GM18909 (cell line): ENCODE data around the gene NHEJ1.
"Not testable (repeated sequence)": the region's sequence is repeated elsewhere in the genome, so short reads cannot be mapped to it uniquely, and the experiment has no call there.

Experiments
- ATAC-seq: cut with Tn5 transposase; IDR thresholded peaks from one replicate; pipeline ENCODE4 v1.9.1; 2021; ENCODE audit warnings: mild to moderate bottlenecking; ENCODE audit not compliant: unreplicated experiment, poor library complexity

Gene NHEJ1, protein sequence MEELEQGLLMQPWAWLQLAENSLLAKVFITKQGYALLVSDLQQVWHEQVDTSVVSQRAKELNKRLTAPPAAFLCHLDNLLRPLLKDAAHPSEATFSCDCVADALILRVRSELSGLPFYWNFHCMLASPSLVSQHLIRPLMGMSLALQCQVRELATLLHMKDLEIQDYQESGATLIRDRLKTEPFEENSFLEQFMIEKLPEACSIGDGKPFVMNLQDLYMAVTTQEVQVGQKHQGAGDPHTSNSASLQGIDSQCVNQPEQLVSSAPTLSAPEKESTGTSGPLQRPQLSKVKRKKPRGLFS

DNA sequence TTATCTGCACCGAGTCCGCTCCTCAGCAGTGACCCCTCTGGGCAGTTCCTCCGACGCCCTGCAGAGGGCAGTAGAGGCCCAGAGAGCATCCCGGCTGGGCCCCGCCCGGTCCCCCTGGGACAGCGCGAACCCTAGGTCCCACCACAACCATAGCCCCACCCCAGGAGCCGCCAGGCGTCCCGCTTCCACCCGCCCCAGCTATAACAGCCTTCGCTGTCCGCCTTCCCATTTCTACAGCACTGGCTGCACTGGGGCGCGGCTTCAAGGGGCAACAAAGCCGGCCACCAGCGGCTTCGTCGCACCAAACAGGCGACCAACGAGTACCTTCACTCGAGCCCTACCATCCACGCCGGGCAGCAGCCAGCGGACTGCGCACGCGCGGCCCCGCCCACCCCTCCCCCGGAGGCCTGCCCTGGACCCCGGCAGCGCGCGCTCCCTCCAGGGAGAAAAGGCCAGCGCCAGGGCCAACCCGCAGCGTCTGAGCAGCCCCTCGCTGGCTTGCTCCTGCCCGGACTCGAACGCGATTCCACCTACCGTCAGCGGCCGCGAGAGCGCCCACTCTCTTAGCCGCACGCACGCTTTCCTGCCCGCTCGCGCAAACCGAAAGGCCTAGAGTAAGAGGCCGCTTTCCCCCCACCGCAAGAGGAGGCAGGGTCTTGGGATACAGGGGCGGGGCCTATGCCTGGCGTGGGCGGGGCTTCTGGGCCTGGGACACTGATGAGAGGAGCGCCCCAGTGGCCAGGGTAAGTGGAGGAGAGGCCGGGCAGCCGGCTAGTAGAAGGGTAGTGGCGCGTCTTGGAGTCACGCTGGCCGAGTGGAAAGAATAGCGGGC lies at the start of gene NHEJ1:
TSS of gene NHEJ1 (minus strand) at position 630 of the 832 bp plus-strand sequence. CDS start 2,453 bp downstream, outside the sequence.
- ATAC-seq: peak; percentile 84

DNA sequence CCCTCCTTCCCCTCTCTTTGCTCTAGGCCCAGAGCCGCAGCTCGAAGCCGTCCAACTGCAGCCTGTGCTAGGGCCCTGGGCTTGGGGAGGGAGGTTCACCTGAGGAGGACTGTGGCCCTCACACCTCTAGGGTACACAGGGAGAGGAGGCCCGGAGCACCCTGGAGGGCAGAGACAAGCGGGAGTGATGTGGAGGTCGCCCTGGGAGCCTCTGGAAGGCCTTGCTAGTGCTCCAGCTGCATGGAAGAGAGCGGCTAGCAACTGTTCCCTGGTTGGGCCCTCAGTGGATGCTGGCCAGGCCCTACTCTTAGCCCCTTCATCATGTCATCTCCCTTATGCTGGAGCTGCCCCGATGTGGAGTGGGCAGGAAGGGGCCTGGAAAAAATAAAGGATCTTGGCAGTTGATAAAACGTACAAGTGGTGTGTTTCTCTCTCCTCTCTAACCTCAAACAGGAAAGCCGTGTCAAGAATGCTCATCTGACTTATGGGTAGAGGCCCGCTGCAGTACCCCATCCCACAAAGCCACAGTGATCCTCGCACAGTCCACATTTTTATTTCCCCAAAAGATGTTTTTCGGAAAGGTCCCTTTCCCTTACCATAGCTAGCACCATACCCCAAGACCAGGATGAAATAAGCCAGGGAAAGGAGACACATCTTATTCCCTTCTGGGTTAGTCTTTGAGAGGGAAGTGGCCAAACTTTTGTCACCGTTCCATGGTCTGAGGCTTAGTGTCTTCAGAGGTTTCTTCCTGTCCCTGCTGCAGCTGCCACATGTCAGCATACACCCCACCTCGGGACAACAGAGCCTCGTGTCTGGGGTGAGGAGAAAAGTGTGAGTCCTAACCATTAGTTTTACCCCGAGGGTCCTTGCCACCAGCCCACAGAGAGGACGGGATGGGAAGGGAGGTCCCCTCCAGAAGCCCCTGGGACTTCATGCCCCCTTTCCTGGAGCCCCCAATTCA lies 48.9 kb upstream of the NHEJ1 start:
- ATAC-seq: no peak

DNA sequence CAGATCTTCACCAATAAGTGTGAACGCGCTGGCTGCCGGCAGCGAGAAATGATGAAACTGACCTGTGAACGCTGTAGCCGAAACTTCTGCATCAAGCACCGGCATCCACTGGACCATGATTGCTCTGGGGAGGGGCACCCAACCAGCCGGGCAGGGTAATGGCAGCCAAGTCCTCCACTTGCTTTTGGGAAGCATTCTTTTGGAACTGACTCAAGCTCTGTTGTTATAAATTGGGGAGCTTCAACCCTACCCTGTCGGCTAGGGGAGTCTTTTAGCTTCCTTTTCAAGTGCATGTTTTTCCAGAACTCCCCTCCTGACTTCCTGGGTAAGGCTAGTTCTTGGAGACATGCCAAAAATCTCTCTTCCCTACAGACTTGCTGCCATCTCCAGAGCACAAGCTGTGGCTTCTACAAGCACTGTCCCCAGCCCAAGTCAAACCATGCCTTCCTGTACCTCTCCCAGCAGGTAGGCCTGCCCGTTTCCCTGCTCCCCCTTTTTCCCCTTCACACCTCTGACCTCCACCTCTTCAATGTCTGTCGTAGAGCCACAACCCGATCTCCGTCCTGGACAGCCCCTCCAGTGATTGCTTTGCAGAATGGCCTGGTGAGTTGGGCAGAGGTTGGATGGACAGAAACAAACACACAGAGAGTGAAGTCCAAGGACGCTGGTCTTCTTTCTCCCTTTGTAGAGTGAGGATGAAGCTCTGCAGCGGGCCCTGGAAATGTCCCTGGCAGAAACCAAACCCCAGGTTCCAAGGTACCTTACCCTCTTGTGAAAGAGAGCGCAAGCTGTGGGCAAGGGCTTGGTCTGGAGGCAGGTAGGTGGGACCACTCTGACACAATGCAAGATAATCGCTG lies 47.5 kb upstream of the NHEJ1 start:
- no peak for ATAC-seq

DNA sequence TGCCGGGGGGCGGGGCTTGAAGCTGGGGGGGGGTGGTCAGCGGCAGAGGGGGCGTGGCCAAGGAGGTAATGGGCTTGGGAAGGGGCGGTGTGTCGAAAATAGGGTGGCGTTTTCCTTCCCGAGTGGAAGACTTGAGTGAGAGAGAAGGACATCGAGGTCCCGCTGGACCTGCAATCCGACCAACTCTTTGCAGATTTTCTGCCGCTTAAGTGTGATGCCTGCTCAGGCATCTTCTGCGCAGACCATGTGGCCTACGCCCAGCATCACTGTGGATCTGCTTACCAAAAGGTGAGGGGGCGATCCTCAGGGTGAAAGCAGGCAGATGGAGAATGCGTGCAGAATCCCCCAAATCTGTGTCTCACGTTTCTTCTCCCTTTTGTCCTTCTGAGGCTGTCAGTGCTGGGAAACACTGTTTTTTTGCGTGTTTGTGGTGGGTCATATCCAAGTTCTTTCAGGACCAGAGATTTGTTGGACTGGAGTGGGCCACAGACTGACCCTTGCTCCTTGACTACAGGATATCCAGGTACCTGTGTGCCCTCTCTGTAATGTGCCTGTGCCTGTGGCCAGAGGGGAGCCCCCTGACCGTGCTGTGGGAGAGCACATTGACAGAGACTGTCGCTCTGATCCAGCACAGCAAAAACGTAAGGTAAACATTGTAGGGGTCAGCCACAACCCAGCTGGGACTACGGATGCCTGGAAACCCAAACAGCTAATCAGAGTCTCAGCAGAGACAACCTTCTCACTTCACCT lies 46.7 kb upstream of the NHEJ1 start:
- no peak for ATAC-seq

DNA sequence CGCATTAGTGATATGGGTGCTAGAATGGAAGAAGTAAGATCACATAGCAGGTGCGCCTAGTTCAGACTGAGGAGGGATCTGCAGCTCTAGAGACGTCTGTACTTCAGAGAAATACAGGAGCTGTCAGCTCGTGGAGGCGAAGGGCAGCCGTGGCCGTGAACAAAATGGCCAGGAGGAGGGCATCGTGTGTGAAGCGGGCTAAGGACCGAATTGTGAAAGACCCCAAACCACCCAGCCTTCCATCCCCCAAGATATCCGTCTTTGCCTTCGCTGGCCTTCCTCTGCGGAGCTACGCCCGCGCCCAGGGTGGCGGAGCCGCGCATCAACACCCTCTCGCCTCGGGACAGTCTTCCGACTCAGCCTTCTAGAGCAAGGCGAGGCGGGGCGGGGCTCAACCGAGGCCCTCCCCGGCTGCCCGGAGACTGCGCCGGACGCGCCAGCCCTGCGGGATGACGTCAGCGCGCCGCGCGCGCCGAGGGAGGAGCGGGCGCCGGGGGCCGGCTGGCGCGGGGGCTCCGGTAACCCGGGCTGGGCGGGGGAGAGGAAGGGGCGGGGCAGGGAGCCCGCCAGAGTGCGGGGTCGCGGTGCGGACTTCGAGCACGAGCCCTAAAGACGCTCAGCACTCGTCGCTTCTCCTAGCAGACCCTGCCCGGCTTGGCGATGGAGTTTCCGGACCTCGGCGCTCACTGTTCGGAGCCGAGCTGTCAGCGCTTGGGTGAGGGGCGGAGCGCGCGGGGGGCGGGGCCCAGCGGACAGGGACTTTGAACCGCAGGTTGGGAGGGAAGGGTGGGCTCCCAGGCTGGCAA lies 45.9 kb upstream of the NHEJ1 start, which contains the start of gene ZFAND2B:
TSS of gene ZFAND2B (plus strand) at position 455 of the 806 bp plus-strand sequence. CDS start at position 661, 206 bp downstream.
- ATAC-seq: peak; percentile 97

DNA sequence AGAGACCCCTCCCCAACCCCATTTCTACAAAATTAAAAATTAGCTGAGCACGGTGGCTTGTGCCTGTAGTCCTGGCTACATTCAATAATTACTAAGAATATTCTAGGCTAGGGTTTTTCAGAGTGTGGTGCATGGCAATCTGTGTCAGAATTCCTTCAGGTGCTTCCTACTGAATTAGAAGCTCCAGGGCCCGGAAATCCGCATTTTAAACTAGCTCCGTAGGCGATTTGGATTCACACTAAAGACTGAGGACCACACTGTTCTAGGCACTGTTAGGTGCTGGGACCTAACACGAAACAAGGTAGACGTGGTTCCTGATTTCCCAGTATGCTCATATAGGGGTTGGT lies 45.3 kb upstream of the NHEJ1 start:
- no peak for ATAC-seq

DNA sequence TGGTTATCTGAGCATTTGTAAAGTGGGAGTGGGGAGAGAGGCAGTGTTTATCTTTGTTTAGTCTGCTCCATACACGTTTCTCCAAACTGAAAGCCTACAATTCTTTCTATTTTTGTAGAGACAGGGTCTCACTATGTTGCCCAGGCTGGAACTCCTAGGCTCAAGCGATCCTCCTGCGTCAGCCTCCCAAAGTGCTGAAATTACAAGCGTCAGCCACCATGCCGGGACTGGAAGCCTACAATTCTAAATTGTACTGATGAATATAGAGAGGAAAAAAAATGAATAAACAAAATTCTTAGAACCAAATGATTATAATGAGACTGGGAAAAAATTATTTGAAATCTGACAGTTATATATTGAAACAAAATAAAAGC lies 44.5 kb upstream of the NHEJ1 start:
- ATAC-seq: no peak

DNA sequence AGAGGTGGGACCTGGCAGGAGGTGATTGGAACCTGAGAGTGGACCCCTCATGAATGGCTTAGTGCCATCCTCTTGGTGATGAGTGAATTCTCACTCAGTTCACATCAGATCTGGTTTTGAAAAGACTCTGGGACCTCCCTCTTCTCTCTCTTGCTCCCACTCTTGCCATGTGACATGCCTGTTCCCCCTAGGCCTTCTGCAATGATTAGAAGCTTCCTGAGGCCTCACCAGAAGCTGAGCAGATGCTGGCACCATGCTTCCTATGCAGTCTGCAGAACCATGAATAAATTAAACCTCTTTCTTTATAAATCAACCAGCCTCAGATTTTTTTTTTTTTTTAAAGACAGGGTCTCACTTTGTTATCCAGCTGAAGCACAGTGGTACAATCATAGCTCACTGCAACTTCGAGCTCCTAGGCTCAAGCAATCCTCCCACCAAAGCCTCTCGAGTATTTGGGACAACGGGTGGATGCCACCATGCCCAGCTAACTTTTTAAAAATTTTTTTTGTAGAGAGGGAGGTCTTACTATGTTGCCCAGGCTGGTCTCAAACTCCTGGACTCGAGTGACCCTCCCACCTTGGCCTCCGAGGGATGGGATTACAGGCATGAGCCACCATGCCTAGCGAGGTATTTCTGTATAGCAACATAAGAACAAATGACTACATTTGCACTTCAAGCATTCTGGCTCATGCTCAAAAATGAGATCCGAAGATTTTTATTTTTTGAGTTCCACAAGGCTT lies 44.0 kb upstream of the NHEJ1 start:
- no peak for ATAC-seq

DNA sequence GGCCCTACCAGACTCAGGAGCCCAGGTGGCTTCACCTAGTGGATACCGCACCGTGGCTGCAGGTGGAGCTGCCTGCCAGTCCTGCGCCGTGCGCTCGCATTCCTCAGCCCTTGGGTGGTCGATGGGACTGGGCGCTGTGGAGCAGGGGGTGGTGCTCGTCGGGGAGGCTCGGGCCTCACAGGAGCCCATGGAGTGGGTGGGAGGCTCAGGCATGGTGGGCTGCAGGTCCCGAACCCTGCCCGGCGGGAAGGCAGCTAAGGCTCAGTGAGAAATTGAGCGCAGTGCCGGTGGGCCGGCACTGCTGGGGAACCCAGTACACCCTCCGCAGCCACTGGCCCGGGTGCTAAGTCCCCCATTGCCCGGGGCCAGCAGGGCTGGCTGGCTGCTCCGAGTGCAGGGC lies 40.7 kb upstream of the NHEJ1 start:
- ATAC-seq: not testable (repeated sequence)

DNA sequence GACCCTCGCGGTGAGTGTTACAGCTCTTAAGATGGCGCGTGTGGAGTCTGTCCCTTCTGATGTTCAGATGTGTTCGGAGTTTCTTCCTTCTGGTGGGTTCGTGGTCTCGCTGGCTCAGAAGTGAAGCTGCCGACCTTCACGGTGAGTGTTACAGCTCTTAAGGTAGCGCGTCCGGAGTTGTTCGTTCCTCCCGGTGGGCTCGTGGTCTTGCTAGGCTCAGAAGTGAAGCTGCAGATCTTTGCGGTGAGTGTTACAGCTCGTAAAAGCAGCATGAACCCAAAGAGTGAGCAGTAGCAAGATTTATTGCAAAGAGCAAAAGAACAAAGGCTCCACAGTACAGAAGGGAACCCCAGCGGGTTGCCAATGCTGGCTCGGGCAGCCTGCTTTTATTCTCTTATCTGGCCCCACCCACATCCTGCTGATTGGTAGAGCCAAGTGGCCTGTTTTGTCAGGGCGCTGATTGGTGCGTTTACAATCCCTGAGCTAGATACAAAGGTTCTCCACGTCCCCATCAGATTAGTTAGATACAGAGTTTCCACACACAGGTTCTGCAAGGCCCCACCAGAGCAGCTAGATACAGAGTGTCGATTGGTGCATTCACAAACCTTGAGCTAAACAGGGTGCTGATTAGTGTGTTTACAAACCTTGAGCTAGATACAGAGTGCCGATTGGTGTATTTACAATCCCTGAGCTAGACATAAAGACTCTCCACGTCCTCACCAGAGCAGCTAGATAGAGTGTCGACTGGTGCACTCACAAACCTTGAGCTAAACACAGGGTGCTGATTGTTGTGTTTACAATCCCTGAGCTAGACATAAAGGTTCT lies 40.1 kb upstream of the NHEJ1 start:
- ATAC-seq: not testable (repeated sequence)

DNA sequence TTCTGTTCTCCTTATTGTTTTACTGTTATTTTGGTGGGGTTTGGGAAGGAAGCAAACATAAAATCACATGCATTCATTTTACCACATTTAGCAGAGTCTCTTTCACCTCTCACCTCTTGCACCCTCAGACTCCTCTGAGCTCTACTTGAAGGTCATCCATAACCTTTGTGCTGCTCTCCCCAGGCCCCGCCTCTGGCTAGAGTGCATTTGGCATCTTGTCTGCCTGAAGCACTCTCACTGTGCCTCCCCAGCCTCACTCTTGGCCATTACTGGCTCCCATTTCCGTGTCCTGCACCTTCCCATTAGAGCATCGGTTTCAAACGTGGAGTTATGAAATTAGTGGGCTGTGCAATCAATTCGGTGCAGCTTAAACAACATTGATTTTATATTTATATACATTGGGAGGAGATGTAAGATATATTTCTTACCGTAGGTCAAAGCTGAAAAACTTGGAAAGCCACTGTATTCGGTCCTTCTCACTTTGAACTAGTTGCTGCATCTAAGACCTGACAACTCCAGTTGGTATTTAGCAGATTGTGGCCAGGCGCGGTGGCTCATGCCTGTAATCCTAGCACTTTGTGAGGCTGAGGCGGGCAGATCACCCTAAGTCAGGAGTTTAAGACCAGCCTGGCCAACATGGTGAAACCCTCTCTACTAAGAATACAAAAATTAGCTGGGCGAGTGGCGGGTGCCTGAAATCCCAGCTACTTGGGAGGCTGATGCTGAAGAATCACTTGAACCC lies 39.0 kb upstream of the NHEJ1 start:
- ATAC-seq: no peak

DNA sequence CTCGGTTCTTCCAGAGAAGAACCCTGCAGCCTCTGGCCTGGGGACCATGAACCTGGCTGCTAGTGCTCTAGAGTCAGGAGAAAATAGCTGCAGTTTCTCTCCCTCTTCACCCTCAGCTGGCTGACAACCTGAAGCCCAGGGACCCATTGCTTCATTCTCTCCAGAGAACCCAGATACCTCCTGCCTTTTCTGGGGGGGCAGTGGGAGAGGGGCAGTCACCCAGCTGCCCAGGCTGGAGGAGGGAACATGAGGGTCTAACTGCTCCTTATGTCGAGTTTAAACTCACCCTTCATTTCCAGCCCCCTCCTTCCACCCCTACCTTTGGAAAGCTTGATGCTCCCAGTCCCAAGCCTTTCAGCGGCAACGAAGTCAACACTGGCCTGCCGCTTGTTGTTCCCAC lies 38.4 kb upstream of the NHEJ1 start:
- no peak for ATAC-seq

DNA sequence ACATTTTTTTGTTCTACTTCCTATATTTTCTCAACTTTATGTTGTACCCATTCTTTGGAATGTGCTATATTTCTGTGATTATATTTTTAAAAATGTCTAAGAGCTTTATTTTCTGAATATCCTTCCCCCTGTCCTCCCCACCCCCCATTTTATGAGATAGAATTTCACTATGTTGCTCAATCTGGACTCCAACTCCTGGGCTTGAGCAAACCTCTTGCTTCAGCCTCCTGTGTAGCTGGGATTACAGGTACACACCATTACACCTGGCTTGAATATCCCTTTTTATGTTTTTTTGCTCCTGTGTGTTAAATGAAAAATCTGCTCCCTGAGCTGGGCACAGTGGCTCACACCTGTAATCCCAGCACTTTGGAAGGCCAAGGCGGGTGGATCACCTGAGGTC lies 36.8 kb upstream of the NHEJ1 start:
- ATAC-seq: no peak

DNA sequence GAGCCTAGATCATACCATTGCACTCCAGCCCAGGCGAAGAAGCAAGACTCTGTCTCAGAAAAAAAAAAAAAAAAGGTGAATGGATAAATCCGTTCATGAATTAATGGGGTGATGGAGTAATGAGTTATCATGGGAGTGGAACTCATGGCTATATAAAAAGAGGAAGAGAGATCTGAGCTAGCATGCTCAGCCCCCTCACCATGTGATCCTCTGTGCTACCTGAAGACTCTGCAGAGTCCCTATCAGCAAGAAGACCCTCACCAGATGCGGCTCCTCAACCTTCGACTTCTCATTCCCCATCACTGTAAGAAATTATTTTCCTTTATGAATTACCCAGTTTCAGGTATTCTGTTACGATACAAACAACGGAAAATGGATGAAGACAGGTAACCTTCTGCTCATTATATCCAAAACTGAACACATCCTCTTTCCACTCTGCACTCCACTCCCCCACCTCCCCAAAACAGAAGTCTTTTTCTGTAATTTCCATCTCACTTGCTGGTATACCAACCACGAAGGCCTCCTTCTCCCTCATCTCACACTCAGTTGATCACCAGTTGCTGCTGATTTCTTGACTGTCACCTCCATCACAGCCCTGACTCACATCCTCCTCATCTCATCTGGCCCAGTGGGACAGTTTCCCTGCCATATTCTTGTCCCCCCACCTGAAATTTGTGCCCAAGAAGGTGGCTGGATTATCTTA lies 26.3 kb upstream of the NHEJ1 start:
- ATAC-seq: no peak

DNA sequence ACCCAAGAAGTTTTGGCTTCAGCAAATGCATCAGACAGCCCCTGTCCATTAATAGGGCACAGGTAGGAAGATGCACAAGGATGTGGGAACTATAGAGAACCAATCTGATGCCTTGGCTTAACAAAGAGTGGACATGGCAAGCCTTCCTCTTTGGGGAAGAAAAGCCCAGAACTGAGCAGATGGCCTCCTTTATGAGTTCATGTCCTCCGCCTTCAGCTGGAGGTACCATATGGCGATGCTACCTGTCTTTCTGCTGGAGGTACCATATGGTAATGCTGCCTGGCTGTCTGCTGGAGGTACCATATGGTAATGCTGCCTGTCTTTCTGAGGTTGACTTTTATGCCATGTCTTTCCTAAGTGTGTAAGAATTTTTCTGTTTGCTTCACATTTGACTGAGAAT lies 23.5 kb upstream of the NHEJ1 start:
- no peak for ATAC-seq
